Stimulated activated CD8-positive, alpha-beta memory T cell treated with anti-CD3 and anti-CD28 coated beads, Interleukin-15, amount 100 ng/mL, for 48 hours (primary cell): ENCODE measurements around the gene CST7.

ENCODE experiments used
- DNase-seq, 2 donors: peaks; one replicate each; pipeline ENCODE4 v3.0.0-alpha.2; 2020; ENCODE audit warnings: low read depth in 2 of 2

The CST7 gene

DNA sequence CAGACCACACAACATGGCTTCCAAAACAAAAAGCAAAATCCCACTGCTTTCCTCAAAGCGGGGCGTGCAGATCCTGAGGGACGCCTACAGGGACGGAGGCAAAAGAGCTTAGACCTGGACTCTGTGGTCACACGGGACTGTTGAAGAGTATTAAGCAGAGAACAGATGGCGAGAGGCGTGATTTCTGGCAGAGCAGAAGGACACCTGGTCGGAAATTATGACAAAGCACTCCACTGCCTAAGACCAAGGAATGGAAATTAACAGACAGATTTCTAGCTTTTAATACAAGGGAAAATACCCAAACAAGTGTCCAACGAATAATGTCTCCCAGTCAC lies 15.4 kb downstream of the CST7 start:
- DNase-seq = no peak

DNA sequence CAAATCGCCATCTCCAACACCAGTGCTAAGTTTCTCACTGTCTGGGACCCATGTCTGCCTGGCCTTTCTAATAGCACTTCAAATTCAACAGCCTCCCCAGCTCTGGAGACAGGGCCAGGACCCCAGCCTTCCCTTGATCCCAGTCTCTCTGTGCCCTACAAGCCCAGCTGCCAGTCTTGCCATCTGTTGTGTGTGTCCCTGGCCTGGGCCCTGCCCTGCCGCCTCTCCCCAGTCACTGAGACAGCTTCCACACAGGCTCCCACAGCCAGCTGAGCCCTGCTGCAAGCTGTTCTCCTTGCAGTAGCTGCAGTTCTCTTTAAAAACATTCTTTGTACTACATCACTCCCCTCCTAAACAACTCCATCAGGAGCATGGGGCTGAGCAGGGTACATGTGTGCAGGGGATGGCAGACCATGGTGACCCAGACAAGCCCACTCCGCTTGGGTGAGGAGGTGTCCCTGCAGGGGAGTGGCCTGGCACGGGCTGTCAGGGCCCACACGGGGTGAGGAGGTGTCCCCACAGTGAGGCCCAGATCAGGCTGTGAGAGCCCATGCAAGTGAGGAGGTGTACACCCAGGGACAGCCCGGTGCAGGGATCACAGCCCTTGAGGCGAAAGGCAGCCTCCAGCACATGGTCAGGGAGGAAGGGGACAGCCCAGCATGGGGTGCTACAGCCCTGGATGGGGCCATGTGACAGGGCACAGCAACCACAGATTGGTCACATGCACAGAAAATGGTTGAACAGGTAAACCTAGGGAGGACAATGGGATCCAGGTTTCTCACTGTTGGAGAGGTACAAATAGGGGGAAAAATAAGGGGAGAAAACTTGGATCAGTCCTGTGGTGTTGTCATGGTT lies 16.2 kb downstream of the CST7 start:
- DNase-seq = no peak

DNA sequence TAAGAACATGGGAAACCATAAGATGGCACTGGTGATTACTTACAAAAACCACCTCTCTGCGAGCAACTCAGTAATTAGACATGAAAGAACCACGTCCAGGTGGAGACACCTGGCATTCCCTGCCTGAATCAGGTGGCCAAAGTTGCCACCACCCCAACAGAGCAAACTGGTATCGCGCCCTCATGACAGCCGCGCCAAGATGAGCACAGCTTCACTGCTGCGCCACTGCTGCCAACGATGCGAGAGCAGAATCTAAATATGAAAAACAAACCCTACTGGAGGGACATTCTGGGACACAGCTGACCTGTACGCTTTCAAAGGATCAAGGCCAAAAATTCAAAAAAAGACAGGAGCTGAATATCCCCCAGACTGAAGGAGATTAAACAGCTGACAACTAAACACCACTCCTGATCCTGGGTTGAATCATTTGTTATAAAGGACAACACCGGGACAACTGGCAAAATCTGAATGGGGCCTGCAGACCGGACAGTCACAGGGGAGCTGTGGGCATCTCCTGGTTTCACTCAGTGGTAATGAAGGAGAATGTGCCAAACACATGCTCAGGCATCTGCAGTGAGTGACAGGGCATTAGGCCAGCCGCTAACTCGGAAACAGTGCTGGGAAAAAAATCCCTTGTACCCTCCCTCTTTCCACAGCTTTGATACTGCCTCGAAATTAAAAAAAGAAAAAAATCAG lies 17.4 kb downstream of the CST7 start:
- no peak for DNase-seq

DNA sequence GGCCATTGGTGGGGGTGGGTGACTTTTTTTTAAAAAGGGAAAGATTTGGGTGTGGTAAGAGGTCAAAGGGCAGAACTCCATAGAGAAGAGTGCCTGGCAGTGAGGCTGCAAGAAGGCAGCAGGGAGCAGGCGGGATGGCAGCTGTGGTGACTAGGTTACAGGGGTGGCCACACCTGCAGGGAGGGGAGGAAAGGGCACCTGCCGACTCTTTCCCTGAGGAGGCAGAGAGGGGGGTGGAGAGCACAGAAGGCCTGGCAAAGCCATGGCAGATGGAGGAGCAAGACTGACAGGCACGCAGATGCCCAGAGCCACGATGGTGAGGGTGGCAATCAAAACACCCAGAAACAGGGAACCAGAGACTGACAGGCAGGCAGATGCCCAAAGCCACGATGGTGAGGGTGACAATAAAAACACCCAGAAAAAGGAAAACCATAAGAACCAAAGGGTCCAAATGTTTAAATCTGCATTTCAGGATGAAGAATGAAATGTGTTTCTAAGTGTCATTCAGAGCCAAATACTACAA lies 19.3 kb downstream of the CST7 start:
- DNase-seq = no peak

DNA sequence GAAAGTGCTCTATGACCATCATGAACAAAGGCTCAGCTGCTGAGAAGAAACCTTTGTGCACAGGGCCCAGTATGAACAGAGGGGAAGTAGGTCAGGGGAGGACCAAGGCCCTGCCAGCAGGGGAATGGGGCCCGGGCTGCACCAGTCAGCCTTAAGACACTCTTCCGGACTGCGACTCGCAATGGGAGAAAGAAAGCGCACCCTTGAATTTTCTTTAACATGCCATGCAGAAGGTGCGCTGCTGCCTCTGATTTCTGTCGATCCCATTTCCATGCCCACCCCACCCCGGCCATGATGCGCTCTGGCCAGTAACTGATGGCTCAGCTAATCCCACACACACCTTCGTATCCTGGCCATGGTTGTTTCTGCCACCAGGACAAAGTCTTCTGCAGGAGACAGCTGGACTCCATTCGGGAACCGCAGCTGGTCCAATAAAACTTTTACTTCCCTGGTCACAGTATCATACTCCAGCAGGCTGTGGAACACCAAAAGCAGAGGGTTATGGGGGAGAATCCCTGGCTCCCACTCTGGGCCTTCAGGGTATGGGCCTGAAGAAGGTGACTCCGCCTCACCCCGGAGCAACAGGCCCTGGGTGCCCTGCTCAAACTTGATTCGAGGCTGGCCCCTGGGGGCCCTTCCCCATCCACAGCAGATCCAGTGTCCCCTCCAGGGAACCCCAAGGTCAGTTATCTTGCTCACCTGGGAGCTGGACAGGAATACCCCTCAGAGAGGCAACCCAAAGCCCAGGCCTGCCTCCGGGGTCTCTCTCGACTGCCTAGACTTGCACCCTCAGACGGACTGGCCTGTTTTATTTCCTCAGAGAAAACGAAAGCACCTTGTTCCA lies 20.3 kb downstream of the CST7 start:
- no peak for DNase-seq

DNA sequence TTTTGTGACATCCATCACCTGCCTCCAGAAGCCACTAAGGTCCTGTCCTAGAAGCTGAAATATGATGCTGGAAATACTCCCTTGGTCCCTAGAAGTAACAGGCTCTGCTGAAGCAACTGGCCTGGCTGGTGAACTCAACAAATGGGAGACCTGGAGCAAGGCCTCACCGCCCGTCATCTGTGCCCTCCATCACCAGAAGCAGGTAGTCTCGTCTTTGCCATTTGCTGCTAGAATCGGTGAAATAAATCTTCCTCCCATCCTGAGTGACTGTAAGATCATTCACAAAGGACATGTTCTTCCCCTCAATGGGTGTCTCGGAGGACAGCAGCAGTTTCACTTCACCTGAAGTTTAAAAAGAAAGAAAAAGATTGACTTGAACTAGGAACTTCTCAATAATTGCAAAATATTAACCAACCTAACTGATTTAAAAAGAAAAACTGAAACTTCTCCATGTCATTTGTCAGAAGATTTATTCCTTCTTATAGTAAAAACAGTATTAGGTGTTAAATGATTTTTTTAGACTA lies 21.0 kb downstream of the CST7 start:
- DNase-seq = no peak

DNA sequence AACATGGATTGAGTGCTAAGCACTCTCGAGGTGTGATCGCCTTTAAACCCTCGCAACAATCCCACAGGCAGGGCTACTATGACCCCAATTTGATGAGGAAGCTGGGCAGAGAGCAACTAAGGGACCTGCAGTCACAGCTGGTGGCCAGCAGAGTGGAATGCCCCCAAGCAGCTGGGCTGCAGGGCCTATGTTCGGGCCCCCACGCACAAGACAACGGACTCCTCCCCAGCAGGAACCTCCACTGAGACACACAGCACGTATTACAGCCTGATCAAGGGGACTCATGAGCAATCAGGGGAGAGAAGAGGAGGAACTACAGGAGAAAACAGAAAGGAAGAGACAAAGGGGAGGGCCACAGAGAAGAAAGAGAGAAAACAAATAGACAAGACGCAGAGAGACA lies 21.7 kb downstream of the CST7 start:
- DNase-seq = no peak

DNA sequence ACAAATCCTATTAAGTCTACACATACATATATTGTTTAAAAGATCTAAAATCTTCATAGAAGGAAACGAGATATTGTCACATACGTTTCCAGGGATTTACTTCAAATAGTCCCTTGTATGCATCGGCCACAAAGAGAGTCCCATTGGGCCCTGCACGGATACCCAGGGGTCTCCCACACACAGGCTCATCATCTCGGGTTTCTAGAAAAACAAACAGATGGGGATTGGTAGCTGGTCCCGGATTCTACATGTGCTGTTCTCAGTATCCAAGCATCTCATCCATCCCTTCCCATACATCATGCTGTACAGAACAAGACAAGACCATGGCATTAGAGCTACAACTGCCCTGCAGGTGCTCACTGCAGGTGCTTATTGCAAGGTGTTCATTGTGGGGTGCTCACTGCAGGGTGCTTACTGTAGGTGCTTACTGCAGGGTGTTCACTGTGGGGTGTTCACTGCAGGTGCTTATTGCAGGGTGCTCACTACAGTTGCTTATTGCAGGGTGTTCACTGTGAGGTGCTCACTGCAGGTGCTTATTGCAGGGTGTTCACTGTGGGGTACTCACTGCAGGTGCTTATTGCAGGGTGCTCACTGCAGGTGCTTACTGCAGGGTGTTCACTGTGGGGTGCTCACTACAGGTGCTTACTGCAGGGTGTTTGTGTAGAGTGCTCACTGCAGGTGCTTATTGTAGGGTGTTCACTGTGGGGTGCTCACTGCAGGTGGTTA lies 22.5 kb downstream of the CST7 start:
- DNase-seq = no peak

DNA sequence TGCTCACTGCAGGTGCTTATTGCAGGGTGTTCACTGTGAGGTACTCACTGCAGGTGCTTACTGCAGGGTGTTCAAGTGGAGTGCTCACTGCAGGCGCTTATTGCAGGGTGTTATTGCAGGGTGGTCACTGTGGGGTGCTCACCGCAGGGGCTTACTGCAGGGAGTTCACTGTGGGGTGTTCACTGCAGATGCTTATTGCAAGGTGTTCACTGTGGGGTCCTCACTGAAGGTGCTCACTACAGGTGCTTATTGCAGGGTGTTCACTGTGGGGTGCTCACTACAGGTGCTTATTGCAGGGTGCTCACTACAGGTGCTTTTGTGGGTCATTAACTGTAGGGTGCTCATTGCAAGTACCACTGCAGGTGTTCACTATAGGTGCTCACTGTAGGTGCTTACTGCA lies 23.3 kb downstream of the CST7 start:
- DNase-seq = no peak

DNA sequence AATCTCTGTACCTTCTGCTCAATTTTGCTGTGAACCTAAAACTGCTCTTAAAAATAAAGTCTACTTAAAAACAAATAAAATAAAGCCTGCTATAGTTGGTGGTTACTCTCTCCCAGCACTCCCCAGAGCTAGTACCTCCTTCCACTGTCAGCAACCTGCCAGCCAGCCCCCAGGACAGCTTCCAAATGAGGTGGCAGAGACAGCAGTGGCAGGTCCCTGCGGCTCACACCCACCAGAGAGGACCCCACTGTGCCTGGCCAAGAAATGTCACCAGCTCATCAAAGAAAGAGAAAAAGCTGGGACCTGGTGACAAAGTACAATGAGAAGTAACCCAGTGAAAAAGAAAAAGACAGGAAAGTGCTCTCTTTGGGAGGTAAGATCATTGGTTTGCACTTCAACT lies 28.3 kb downstream of the CST7 start:
- DNase-seq = no peak

DNA sequence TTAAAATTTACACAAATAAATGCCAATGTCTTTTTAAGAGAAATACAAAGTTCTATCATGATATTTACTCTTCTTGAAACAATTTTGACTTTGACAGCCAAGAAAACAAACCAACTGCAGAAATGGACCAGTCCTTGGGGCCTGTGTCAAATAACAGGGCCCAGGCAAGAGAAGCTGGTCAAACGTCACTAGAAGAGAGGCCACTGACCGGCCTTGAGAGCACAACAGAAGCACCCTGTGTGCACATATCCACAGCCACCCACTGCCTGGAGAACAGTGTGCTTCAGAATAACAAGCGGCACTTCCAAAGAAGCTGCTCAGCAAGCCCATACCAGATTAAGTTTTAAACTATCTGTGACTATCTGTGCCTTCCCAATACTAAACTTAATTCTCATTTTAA lies 28.7 kb downstream of the CST7 start:
- no peak for DNase-seq

DNA sequence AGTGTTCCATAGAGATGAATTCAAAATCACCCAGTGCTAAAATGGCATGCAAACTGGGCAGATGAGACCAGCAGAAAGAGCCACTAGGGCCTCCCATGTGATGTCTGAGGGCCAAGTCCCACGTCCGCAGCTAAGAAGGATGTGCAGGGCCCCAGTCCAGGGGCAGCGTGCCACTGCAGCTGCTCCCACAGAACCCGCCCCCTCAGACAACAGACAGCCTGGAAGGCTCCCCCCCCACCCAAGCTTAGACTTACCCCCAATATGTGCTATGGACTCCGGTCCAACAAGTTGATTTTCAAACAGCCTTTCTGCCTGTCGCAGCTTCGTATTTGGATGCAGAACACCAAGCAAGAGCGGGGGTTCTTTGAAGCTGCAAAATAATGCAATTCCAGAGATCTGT lies 29.4 kb downstream of the CST7 start:
- DNase-seq = no peak

DNA sequence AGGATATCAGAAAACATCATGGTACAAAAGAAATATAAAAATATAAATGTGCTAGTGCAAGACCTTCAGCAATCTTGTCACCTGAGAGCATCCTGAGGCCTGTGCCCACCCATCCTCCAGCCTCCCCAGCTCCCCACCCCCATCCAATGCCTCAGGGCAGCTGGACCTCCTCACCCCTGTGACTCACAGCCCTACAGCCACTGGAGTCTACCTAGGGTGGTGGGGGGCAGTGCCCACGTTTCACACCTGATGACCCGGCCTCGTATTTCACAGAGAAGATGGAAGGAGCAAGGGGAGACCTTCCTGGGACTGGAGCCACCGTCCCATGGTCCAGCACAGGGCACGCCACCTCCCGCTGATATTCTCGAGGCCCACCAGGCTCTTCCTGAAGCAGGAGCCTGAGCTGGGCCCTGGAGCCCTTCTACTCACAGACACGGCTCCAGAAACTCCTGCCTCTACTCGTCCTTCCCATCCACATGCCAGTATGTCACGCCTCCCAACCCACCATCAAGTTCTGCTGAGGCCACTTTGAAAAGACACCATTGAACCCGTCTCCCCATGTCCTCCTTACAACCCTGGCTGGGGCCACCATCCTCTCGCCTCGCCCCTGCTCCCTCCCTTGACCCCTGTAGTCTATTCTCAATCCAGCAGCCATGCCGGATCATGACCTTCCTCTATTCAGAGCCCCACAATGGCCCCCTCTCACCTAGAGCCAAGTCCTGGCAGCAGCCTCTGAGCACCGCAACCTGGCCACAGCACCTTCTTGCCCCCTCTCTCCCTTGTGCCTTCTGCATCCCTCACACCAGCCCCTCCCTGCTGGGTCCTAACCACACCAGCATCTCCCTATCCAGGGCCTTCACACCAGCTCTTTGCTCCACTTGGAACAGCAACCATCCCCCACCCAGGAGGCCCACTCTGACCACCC lies 30.2 kb downstream of the CST7 start:
- no peak for DNase-seq

DNA sequence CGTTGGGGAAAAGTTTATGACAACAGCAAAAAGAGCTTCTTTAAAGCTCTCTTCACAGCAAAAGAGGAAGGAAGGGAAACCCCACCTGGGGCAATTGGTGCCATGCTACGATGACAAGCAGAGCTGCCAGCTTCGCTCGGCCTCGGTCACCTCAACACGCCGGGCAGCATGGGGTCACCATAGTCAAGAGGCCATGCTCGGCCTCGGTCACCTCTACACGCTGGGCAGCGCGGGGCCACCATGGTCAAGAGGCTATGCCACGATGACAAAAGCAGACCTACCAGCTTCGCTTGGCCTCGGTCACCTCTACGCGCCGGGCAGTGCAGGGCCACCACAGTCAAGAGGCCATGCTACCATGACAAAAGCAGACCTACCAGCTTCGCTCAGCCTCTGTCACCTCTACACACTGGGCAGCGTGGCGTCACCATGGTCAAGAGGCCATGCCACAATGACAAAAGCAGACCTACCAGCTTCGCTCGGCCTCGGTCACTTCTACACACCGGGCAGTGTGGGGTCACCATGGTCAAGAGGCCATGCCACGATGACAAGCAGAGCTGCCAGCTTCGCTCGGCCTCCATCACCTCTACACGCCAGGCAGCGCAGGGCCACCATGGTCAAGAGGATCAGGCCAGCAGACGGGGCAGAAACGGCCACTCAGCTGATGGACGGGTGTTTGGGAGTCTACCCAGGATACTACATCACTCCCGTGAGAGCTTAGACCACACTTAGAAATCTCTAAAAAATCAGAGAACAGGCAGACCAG lies 31.4 kb downstream of the CST7 start:
- no peak for DNase-seq

DNA sequence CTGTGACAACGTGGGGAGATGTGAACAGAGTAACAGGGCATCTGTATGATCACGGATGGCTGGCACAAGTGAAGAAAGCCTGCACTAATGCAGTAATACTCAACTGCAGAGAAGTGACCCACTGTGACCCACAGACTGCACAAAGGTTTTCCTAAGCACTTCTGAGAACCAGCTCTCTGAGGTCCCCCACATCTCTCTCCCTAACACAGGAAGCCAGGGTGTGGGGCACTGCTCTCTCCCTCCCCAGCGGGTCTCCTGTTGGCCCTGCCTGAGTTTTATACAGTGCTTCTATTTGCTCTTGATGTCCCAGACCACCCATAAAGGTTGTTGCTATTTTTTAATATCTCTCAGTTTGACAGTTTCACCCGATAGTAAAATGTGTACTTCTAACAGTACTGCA lies 32.2 kb downstream of the CST7 start:
- DNase-seq = no peak

DNA sequence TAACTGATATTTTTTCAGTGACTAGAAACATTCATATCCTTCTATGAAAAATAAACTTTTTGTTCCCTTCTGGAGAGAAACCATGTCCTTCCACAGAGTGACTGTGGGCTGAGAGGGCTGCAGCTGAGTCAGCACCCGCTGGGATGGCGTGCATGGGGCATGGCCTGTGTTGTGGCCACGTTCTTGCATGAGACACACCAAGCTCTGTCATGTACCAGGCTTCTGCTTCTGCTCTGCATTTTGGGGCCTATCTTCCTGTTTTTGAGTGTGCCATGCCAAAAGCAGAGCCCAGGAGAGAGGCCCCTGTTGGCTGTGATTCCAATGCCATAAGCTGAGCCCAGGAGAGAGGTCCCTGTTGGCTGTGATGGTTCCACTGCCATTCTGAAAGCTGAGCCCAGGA lies 32.7 kb downstream of the CST7 start:
- no peak for DNase-seq

DNA sequence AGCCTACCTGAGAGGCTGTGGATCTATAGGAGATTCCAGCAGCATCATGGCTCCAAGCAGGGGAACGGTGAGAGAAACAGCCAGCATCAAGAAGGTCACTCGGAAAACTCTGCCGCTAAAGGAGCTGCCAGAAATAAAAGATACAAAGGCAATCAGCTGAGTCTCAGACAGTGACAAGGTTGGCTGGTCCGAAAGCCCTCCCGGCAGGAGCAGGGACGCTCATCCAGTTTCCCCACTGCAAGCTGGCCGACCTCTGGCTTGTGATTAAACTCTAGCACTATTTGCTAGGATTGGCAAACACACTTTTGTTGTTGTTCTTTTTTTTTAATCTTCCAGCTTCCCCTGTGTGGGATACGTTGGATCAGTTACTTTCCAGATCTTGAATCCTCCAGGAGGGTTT lies 34.8 kb downstream of the CST7 start:
- DNase-seq = no peak

DNA sequence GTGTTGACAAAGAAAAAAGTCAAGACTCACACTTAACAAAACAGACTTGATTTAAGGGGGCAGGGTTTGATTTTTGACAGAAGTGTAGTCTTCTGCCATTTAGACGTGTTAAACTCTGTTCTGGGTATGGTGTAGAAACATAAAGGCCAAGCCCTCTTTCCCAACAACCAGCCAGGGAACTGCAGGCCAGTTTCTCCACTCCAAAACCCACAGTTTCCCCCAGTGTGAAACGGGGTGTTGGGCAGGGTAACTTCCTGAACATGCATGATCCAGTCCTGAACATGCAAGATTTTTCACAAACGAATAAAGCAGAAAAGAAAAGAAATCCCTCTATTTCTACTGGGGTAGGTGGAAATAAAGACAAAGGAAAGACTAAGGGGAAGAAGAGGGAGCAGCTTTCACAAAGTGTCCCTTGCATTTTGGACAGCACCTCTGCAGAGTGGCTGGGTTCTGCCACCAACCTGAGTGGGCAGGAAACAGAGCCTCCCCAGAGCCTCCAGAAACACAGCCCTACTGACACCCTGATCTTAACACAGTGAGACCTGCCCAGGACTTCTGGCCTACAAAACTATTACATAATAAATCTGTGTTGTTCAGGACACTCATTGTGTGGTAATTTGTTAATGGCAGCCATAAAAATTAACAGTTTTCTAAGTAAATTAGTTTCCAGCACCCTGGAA lies 36.0 kb downstream of the CST7 start:
- no peak for DNase-seq

DNA sequence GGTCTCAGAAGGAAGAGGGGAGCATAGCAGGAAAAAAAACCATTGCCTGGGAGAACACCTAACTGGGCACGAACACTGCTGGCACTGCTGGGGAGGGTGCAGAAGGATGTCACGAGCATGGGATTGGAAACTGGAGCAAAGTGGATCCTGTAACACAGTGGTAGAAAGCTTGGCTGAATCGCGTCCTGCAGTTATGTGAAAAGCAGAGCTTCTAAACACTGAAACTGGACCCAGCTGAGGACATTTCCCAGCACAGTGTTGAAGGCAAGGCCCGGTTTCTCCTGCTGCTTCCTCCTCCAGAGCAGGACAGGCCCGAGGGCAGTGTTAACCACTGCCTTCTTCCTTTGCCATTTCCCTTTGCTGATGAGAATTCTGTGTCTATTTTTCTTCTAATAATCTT lies 36.7 kb downstream of the CST7 start:
- DNase-seq = no peak
